Measurements from ENCODE around the gene PRKCH.

PRKCH gene

DNA sequence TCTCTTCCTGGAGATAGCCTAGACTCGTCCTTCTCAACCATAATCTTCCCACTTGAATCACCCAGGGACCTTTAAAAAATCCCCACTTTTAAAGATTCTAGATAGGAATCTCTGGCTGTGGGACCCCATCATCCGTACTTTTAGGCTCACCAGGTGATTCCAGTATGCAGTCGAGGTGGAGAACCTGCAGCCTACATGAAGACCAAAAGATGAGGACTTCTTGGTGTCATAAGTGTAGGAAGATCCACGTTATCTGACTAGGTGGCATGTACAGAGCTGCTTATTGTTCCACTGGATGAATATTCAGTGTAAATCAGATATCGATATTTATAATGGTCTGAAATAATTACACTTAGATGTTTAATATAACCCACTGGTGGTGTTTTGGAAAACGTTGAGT is 2.6 kb downstream of the PRKCH start:
- Histone ChIP-seq H3K27me3 (ENCODE audit: control insufficient read depth, insufficient read depth, low read length) (peaks cover 12% of the 10 kb centered on the region; the same call in 1 of the 2 replicates), H3K36me3 (ENCODE audit: control insufficient read depth, insufficient read depth, low read length) (no peaks in the 10 kb centered on the region), H3K27ac (ENCODE audit: low read length) (no peak overlapping the region), H3K9me3 (ENCODE audit: control insufficient read depth, insufficient read depth, low read length) (no peaks in the 10 kb centered on the region), H3K4me1 (ENCODE audit: control insufficient read depth, insufficient read depth, low read length) (peaks cover 2% of the 10 kb centered on the region; the same call in 1 of the 2 replicates), H3K4me3 (ENCODE audit: low read length) (no peak overlapping the region)
- WGBS (ENCODE audit: insufficient coverage, insufficient read length), result no CpG with 5 or more reads among the region's 6 CpGs
- DNase-seq (ENCODE audit: low read depth, low spot score), result no peak

DNA sequence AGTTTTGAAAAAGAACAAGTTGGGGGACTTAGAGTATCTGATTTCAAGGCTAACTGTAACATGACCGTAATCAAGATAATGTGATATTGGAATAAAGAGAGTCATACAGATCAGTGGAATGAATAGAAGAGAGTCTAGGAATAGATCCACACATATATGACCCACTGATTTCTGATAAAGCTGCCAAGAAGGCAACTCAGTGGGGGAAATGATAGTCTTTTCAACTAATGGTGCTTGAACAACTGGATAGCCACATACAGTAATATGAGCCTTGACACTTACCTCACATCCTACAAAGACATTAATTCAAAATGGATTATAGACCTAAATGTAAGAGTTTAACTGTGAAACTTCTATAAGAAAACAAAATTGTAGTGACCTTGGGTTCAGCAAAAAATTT is 3.8 kb downstream of the PRKCH start:
- H3K4me1 ChIP-seq (ENCODE audit: control insufficient read depth, insufficient read depth, low read length), result peaks cover 2% of the 10 kb centered on the region; the same call in 1 of the 2 replicates
- WGBS (ENCODE audit: insufficient coverage, insufficient read length), result no CpG with 5 or more reads among the region's 1 CpG
- no peaks in the 10 kb centered on the region for H3K36me3 ChIP-seq (ENCODE audit: control insufficient read depth, insufficient read depth, low read length)
- peaks cover 12% of the 10 kb centered on the region; the same call in 1 of the 2 replicates for H3K27me3 ChIP-seq (ENCODE audit: control insufficient read depth, insufficient read depth, low read length)
- no peak overlapping the region for H3K27ac ChIP-seq (ENCODE audit: low read length)
- H3K9me3 ChIP-seq (ENCODE audit: control insufficient read depth, insufficient read depth, low read length), result no peaks in the 10 kb centered on the region
- DNase-seq (ENCODE audit: low read depth, low spot score), result no peak
- no peak overlapping the region for H3K4me3 ChIP-seq (ENCODE audit: low read length)

DNA sequence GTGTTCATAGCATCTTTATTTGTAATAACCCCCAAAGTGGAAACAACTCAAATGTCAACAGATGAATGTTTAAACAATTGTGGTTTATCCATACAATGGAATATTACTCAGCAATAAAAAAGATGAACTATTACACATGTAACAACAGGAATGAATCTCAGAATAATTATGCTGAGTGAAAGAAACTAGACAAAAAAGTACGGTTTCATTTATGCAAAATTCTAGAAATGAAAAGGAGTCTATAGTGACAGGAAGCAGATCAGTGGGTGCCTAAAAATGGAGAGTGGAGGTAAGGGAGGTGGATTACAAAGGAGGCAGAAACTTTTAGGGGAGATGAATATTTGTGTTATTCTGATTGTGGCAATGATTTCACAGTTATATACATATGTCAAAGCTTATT is 4.8 kb downstream of the PRKCH start:
- peaks cover 2% of the 10 kb centered on the region; the same call in 1 of the 2 replicates for H3K4me1 ChIP-seq (ENCODE audit: control insufficient read depth, insufficient read depth, low read length)
- H3K27me3 ChIP-seq (ENCODE audit: control insufficient read depth, insufficient read depth, low read length), result peaks cover 10% of the 10 kb centered on the region; the same call in 1 of the 2 replicates
- DNase-seq (ENCODE audit: low read depth, low spot score), result no peak
- no CpG with 5 or more reads among the region's 1 CpG for WGBS (ENCODE audit: insufficient coverage, insufficient read length)
- no peaks in the 10 kb centered on the region for H3K9me3 ChIP-seq (ENCODE audit: control insufficient read depth, insufficient read depth, low read length)
- H3K27ac ChIP-seq (ENCODE audit: low read length), result no peak overlapping the region
- H3K36me3 ChIP-seq (ENCODE audit: control insufficient read depth, insufficient read depth, low read length), result no peaks in the 10 kb centered on the region
- no peak overlapping the region for H3K4me3 ChIP-seq (ENCODE audit: low read length)

DNA sequence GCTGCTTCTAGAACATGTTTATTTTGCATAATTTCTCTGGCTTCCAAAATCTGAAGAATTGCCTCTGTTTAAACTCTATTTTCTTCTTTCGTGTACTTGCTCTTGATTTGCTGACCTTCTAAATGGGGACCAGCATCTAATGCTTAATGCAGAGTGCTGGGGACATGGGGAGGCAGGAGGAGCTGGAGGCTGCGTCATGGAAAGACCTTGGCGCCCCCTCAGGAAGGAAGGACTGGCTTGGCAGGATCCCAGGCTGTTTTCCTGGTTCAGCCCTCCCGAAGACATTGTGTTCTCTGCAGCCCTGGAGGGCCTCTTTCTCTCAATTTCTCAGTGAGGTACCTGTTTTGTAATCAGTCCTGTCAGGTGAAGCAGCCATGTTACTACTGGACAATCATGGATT is 5.5 kb downstream of the PRKCH start:
- H3K36me3 ChIP-seq (ENCODE audit: control insufficient read depth, insufficient read depth, low read length), result no peaks in the 10 kb centered on the region
- H3K4me3 ChIP-seq (ENCODE audit: low read length), result no peak overlapping the region
- no peak for DNase-seq (ENCODE audit: low read depth, low spot score)
- no peaks in the 10 kb centered on the region for H3K9me3 ChIP-seq (ENCODE audit: control insufficient read depth, insufficient read depth, low read length)
- no peak overlapping the region for H3K27ac ChIP-seq (ENCODE audit: low read length)
- H3K27me3 ChIP-seq (ENCODE audit: control insufficient read depth, insufficient read depth, low read length), result peaks cover 10% of the 10 kb centered on the region; the same call in 1 of the 2 replicates
- H3K4me1 ChIP-seq (ENCODE audit: control insufficient read depth, insufficient read depth, low read length), result peaks cover 2% of the 10 kb centered on the region; the same call in 1 of the 2 replicates
- WGBS (ENCODE audit: insufficient coverage, insufficient read length), result no CpG with 5 or more reads among the region's 4 CpGs

DNA sequence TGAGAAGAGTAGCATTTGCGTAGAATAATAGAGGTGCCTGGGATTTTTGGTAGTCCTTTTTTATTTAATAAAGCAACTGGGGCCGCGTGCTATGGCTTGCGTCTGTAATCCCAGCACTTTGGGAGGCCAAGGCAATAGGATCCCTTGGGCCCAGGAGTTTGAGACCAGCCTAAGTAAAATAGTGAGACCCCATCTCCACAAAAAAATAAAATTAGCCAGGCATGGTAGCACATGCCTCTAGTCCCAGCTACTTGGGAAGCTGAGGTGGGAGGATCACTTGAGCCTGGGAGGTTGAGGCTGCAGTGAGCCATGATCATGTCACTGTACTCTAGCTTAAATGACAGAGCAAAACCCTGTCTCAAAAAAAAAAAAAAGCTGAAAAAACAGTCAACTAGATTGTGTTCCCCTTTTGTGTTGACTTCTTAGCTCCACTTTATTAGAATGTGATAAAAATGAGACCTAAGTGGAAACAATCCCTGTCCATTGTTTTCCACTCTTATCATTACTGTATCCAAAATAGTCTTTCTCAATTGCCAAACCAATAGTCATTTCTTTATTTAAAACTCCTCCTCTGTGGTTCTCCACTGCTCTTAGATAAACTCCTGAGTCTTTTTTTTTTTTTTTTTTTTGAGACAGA is 7.4 kb downstream of the PRKCH start:
- Histone ChIP-seq H3K4me1 (ENCODE audit: control insufficient read depth, insufficient read depth, low read length) (no peaks in the 10 kb centered on the region), H3K36me3 (ENCODE audit: control insufficient read depth, insufficient read depth, low read length) (no peaks in the 10 kb centered on the region)

DNA sequence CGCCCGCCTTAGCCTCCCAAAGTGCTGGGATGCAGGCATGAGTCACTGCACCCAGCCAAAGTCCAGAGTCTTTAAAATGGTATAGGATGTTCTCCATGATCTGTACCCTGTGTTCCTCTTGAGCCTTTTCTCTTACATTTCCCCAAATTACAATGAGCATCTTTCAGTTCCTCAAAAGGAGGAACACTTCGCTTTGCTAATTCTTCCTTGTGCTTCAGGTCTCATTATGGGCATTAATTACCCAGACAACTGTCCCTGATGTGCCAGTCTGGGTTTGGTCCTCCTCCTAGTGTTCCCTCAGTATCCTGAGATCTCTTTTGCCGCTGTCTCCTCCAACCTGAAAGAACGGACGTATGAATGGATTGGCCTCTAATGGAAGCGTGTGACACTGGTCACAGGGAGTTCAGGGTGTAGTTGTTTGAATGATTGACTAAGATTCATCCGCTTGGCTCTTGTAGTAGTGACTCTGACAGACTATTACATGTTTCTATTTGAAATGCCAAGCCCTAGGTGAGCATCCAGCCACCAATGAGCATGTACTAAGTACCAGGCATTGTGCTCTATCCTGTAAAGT is 8.2 kb downstream of the PRKCH start:
- H3K27me3 ChIP-seq (ENCODE audit: control insufficient read depth, insufficient read depth, low read length), result no peaks in the 10 kb centered on the region
- no peaks in the 10 kb centered on the region for H3K4me1 ChIP-seq (ENCODE audit: control insufficient read depth, insufficient read depth, low read length)
- no peak for DNase-seq (ENCODE audit: low read depth, low spot score)
- no peaks in the 10 kb centered on the region for H3K36me3 ChIP-seq (ENCODE audit: control insufficient read depth, insufficient read depth, low read length)
- H3K4me3 ChIP-seq (ENCODE audit: low read length), result no peak overlapping the region
- no peak overlapping the region for H3K27ac ChIP-seq (ENCODE audit: low read length)
- WGBS (ENCODE audit: insufficient coverage, insufficient read length), result no CpG with 5 or more reads among the region's 8 CpGs
- no peaks in the 10 kb centered on the region for H3K9me3 ChIP-seq (ENCODE audit: control insufficient read depth, insufficient read depth, low read length)

More for the DNA sequence above, 7.4 kb downstream of the PRKCH start:
- Histone ChIP-seq H3K27me3 (ENCODE audit: control insufficient read depth, insufficient read depth, low read length) (no peaks in the 10 kb centered on the region), H3K27ac (ENCODE audit: low read length) (no peak overlapping the region), H3K9me3 (ENCODE audit: control insufficient read depth, insufficient read depth, low read length) (no peaks in the 10 kb centered on the region), H3K4me3 (ENCODE audit: low read length) (no peak overlapping the region)
- no peak for DNase-seq (ENCODE audit: low read depth, low spot score)
- WGBS (ENCODE audit: insufficient coverage, insufficient read length), result 100% methylated on average over 1 of the region's 4 CpGs

DNA sequence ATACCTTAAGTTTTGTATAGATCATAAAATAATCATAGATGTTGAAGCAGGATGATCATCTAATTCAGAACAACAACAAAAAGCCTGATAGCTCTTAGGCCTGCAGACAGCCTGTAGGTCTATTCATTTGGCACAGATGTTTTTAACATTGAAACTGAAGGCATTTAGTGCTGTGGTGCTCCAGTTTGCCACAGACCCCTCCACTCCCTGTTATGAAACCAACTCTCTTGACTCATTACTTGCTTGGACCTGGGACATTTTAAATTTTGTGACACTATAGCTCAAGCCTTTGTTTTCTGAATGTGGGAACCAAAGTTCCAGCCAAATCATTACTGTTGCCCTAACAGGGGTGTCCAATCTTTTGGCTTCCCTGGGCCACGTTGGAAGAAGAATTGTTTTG is 9.1 kb downstream of the PRKCH start:
- H3K36me3 ChIP-seq (ENCODE audit: control insufficient read depth, insufficient read depth, low read length), result no peaks in the 10 kb centered on the region
- no peak overlapping the region for H3K27ac ChIP-seq (ENCODE audit: low read length)
- H3K9me3 ChIP-seq (ENCODE audit: control insufficient read depth, insufficient read depth, low read length), result no peaks in the 10 kb centered on the region
- no peak overlapping the region for H3K4me3 ChIP-seq (ENCODE audit: low read length)
- no CpG with 5 or more reads among the region's 1 CpG for WGBS (ENCODE audit: insufficient coverage, insufficient read length)
- no peak for DNase-seq (ENCODE audit: low read depth, low spot score)
- no peaks in the 10 kb centered on the region for H3K4me1 ChIP-seq (ENCODE audit: control insufficient read depth, insufficient read depth, low read length)
- no peaks in the 10 kb centered on the region for H3K27me3 ChIP-seq (ENCODE audit: control insufficient read depth, insufficient read depth, low read length)

DNA sequence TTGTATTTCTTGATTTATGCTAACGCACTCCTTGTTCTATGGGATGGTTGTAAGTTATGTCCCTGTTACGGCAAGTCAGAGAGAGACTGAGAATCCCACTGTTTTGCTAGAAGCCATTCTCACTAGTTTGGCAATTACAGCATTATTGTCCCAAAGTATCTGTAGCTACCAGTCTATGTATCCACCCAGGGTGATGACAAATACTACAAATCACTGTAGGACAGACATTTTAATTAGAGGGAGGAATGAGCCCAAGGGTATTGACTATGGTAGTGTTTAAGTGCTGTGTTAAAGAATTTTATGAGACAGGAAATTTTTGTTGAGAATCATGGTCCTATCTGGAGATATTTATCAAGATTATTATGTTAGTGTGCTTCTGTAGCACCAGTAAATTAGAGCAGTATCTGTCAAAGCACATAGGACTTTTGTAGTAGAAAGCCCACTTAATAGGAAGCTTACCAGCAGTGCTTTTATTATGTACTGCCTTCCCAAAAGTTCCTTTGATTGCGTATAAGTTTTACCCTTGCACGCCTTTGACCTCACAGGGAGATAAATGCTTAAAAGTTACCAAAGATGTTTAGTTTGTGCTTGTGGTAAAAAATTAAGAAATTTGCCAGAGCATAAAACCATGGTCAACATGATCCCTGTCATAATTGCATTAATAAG is 10.7 kb downstream of the PRKCH start:
- Histone ChIP-seq H3K4me1 (ENCODE audit: control insufficient read depth, insufficient read depth, low read length) (no peaks in the 10 kb centered on the region), H3K27me3 (ENCODE audit: control insufficient read depth, insufficient read depth, low read length) (no peaks in the 10 kb centered on the region), H3K27ac (ENCODE audit: low read length) (no peak overlapping the region), H3K36me3 (ENCODE audit: control insufficient read depth, insufficient read depth, low read length) (no peaks in the 10 kb centered on the region), H3K4me3 (ENCODE audit: low read length) (no peak overlapping the region), H3K9me3 (ENCODE audit: control insufficient read depth, insufficient read depth, low read length) (no peaks in the 10 kb centered on the region)
- no peak for DNase-seq (ENCODE audit: low read depth, low spot score)
- WGBS (ENCODE audit: insufficient coverage, insufficient read length), result no CpG with 5 or more reads among the region's 4 CpGs

DNA sequence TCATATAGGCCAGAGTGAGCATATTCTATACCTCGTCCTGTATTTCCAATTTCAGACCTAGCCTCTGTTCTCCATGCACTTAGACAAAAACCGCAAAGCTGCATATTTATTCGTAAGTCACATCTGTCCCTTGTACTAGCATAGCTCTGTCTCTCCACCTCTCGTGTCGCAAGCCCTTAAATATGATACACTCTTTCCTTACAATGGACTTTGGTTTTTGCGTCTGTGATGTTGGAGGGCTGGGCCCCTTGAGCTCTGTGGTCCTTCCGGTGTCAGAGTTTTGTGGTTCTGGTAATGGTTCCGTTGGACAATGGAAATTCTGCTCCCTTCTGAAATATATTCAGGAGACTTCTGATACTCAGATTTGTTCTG is 11.3 kb downstream of the PRKCH start:
- no peak for DNase-seq (ENCODE audit: low read depth, low spot score)
- no peak overlapping the region for H3K27ac ChIP-seq (ENCODE audit: low read length)
- H3K27me3 ChIP-seq (ENCODE audit: control insufficient read depth, insufficient read depth, low read length), result no peaks in the 10 kb centered on the region
- WGBS (ENCODE audit: insufficient coverage, insufficient read length), result no CpG with 5 or more reads among the region's 8 CpGs
- H3K4me3 ChIP-seq (ENCODE audit: low read length), result no peak overlapping the region
- no peaks in the 10 kb centered on the region for H3K36me3 ChIP-seq (ENCODE audit: control insufficient read depth, insufficient read depth, low read length)
- H3K9me3 ChIP-seq (ENCODE audit: control insufficient read depth, insufficient read depth, low read length), result no peaks in the 10 kb centered on the region
- H3K4me1 ChIP-seq (ENCODE audit: control insufficient read depth, insufficient read depth, low read length), result no peaks in the 10 kb centered on the region

DNA sequence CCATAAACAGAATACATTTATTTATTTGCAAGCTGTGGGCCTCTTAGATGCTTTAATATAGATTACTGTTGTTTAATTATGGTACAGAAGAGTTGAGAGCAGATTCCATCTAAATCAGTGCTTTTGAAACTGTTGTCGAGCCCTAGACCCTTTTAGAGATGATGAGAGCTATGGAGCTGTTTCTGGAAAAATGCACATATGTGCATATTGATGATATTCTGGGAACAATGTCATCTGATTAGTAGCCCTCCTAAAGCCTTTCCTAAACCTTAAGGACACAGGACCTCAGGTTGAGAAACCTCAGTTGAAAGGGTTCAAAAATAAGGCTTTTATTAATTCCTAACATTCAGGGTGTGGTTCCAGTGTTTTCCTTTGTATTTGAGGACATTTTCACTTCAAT is 11.7 kb downstream of the PRKCH start:
- no peak overlapping the region for H3K27ac ChIP-seq (ENCODE audit: low read length)

More for the DNA sequence above, 11.7 kb downstream of the PRKCH start:
- Histone ChIP-seq H3K27me3 (ENCODE audit: control insufficient read depth, insufficient read depth, low read length) (no peaks in the 10 kb centered on the region), H3K4me3 (ENCODE audit: low read length) (no peak overlapping the region), H3K9me3 (ENCODE audit: control insufficient read depth, insufficient read depth, low read length) (no peaks in the 10 kb centered on the region), H3K4me1 (ENCODE audit: control insufficient read depth, insufficient read depth, low read length) (no peaks in the 10 kb centered on the region), H3K36me3 (ENCODE audit: control insufficient read depth, insufficient read depth, low read length) (no peaks in the 10 kb centered on the region)
- DNase-seq (ENCODE audit: low read depth, low spot score), result no peak
- no CpG with 5 or more reads among the region's 1 CpG for WGBS (ENCODE audit: insufficient coverage, insufficient read length)
